Ishikawa (cell line): ENCODE measurements around the gene TARBP1.

Experiments
- CEBPB ChIP-seq: IDR thresholded peaks from 2 replicates; pipeline ENCODE4 v1.6.1; 2012
- CREB1 ChIP-seq: IDR thresholded peaks from 2 replicates; pipeline ENCODE4 v1.6.1; 2012; ENCODE audit warnings: low read depth
- EGR1 ChIP-seq: IDR thresholded peaks from 2 replicates; pipeline ENCODE4 v1.6.1; 2012
- EP300 ChIP-seq: IDR thresholded peaks from 2 replicates; pipeline ENCODE4 v1.6.1; 2012; ENCODE audit warnings: borderline replicate concordance
- FOXM1 ChIP-seq: IDR thresholded peaks from 2 replicates; pipeline ENCODE4 v1.6.1; 2012; ENCODE audit warnings: low read depth, borderline replicate concordance
- MAX ChIP-seq: IDR thresholded peaks from 2 replicates; pipeline ENCODE4 v1.6.1; 2012
- NFIC ChIP-seq: IDR thresholded peaks from 2 replicates; pipeline ENCODE4 v1.6.1; 2012
- RAD21 ChIP-seq: IDR thresholded peaks from 2 replicates; pipeline ENCODE4 v1.6.1; 2012; ENCODE audit warnings: low read depth
- TAF1 ChIP-seq: IDR thresholded peaks from 2 replicates; pipeline ENCODE4 v1.6.1; 2012; ENCODE audit warnings: low read depth, mild to moderate bottlenecking
- TCF12 ChIP-seq: IDR thresholded peaks from 2 replicates; pipeline ENCODE4 v1.6.1; 2012; ENCODE audit warnings: low read depth
- TEAD4 ChIP-seq: IDR thresholded peaks from 2 replicates; pipeline ENCODE4 v1.6.1; 2012
- USF1 ChIP-seq: IDR thresholded peaks from 2 replicates; pipeline ENCODE4 v1.6.1; 2012
- YY1 ChIP-seq: IDR thresholded peaks from 2 replicates; pipeline ENCODE4 v1.6.1; 2012; ENCODE audit warnings: low read depth
- ZBTB7A ChIP-seq: IDR thresholded peaks from 2 replicates; pipeline ENCODE4 v1.6.1; 2012; ENCODE audit warnings: low read depth
- TF ChIP-seq, protein P1 (sequence below): IDR thresholded peaks from 2 replicates; pipeline ENCODE4 v1.6.1; 2012; ENCODE audit warnings: low read depth, mild to moderate bottlenecking

The TARBP1 gene

GRCh38 chr1:234345237-234345636, 133.7 kb downstream of the TARBP1 start:
- TF ChIP-seq TAF1 (no peak), EP300 (no peak), EGR1 (no peak), TEAD4 (no peak), FOXM1 (no peak), NFIC (no peak), USF1 (no peak), RAD21 (no peak), TCF12 (no peak), ZBTB7A (no peak), YY1 (no peak), CEBPB (no peak), CREB1 (no peak), MAX (no peak)
- TF ChIP-seq, protein P1, sequence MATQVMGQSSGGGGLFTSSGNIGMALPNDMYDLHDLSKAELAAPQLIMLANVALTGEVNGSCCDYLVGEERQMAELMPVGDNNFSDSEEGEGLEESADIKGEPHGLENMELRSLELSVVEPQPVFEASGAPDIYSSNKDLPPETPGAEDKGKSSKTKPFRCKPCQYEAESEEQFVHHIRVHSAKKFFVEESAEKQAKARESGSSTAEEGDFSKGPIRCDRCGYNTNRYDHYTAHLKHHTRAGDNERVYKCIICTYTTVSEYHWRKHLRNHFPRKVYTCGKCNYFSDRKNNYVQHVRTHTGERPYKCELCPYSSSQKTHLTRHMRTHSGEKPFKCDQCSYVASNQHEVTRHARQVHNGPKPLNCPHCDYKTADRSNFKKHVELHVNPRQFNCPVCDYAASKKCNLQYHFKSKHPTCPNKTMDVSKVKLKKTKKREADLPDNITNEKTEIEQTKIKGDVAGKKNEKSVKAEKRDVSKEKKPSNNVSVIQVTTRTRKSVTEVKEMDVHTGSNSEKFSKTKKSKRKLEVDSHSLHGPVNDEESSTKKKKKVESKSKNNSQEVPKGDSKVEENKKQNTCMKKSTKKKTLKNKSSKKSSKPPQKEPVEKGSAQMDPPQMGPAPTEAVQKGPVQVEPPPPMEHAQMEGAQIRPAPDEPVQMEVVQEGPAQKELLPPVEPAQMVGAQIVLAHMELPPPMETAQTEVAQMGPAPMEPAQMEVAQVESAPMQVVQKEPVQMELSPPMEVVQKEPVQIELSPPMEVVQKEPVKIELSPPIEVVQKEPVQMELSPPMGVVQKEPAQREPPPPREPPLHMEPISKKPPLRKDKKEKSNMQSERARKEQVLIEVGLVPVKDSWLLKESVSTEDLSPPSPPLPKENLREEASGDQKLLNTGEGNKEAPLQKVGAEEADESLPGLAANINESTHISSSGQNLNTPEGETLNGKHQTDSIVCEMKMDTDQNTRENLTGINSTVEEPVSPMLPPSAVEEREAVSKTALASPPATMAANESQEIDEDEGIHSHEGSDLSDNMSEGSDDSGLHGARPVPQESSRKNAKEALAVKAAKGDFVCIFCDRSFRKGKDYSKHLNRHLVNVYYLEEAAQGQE: no peak

DNA sequence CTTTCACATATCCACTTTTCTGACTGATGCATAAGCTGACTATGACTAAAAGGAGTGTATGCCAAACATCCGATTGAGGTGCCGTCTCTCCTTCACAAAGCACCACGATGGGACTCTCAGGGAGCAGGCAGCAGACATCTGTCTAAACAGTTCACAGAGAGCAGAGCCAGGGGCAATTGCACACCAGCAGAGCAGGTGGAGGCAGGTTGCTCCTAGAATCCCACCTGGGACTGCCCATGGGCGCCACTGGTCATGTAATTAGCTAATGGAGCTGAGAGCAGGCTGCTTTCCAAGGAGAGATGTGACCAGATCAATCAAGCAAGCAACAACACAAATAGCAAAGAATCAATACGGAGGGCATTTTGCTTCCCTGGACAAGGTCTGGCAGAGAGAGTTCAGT, 136.2 kb downstream of the TARBP1 start:
- TF ChIP-seq MAX: no peak
- TF ChIP-seq FOXM1: no peak
- TF ChIP-seq YY1: no peak
- no peak for TF ChIP-seq CREB1
- TF ChIP-seq TAF1: no peak
- no peak for TF ChIP-seq EGR1
- no peak for TF ChIP-seq NFIC
- TF ChIP-seq TEAD4: no peak
- TF ChIP-seq USF1: no peak
- no peak for TF ChIP-seq RAD21
- TF ChIP-seq ZBTB7A: no peak
- no peak for TF ChIP-seq CEBPB
- TF ChIP-seq, protein P1: no peak
- TF ChIP-seq TCF12: no peak
